DOHH2 (cell line): ENCODE results near the gene CASP10.

Experiments
- H3F3A ChIP-seq: fragments of 200-600 bp; sonication (generic), shearing (Covaris generic); 2 replicates; pipeline ENCODE4 v1.6.0; 2016; ENCODE audit warnings: antibody characterized with exemption, mild to moderate bottlenecking; ENCODE audit not compliant: control insufficient read depth, insufficient read depth
- H3K27ac ChIP-seq: fragments of 200-600 bp; sonication (generic); 2 replicates; pipeline ENCODE4 v1.5.1; 2014; ENCODE audit warnings: low read depth, mild to moderate bottlenecking, low read length, moderate library complexity
- H3K27me3 ChIP-seq: fragments of 200-600 bp; sonication (generic); 2 replicates; pipeline ENCODE4 v1.6.1; 2014; ENCODE audit warnings: mild to moderate bottlenecking, low read length, mixed read lengths; ENCODE audit not compliant: control insufficient read depth
- H3K36me3 ChIP-seq: fragments of 200-600 bp; sonication (generic); 2 replicates; pipeline ENCODE4 v1.6.1; 2014; ENCODE audit warnings: mild to moderate bottlenecking, low read length, moderate library complexity, mixed read lengths; ENCODE audit not compliant: control insufficient read depth
- H3K4me1 ChIP-seq: fragments of 200-600 bp; sonication (generic); 2 replicates; pipeline ENCODE4 v1.6.1; 2014; ENCODE audit warnings: mild to moderate bottlenecking, low read length, mixed read lengths; ENCODE audit not compliant: control insufficient read depth
- H3K4me2 ChIP-seq: fragments of 200-600 bp; sonication (generic); 2 replicates; pipeline ENCODE4 v1.6.0; 2014; ENCODE audit warnings: mild to moderate bottlenecking, low read length, moderate library complexity
- H3K4me3 ChIP-seq: fragments of 200-600 bp; sonication (generic); 2 replicates; pipeline ENCODE4 v1.5.1; 2014; ENCODE audit warnings: mild to moderate bottlenecking, low read length, mixed read lengths
- H3K79me2 ChIP-seq: fragments of 200-600 bp; sonication (generic); 2 replicates; pipeline ENCODE4 v1.6.1; 2014; ENCODE audit warnings: mild to moderate bottlenecking, low read length, mixed read lengths; ENCODE audit not compliant: control insufficient read depth
- H3K9me2 ChIP-seq: fragments of 200-600 bp; sonication (generic); replicated peaks from 2 replicates; pipeline ENCODE4 v1.6.1; 2014; ENCODE audit warnings: mild to moderate bottlenecking, low read length, mixed read lengths; ENCODE audit not compliant: control insufficient read depth
- H3K9me3 ChIP-seq: fragments of 200-600 bp; sonication (generic); 2 replicates; pipeline ENCODE4 v1.6.1; 2014; ENCODE audit warnings: antibody characterized with exemption, low read length, mixed read lengths; ENCODE audit not compliant: control insufficient read depth, insufficient read depth
- H4K20me1 ChIP-seq: fragments of 200-600 bp; sonication (generic); 2 replicates; pipeline ENCODE4 v1.6.0; 2014; ENCODE audit warnings: low read depth, mild to moderate bottlenecking, antibody characterized with exemption, low read length, moderate library complexity; ENCODE audit not compliant: control insufficient read depth, insufficient read depth
- EZH2phosphoT487 ChIP-seq: fragments of 200-600 bp; sonication (generic); IDR thresholded peaks from 2 replicates; pipeline ENCODE4 v1.6.1; 2017; ENCODE audit warnings: borderline replicate concordance, mild to moderate bottlenecking, antibody characterized with exemption, low read length, moderate library complexity, mixed read lengths
- TF ChIP-seq, protein P1 (sequence below): fragments of 200-600 bp; sonication (generic); IDR thresholded peaks from one replicate; pipeline ENCODE4 v1.5.1; 2014; ENCODE audit warnings: antibody characterized with exemption, mild to moderate bottlenecking, low read depth, low read length; ENCODE audit not compliant: poor library complexity, severe bottlenecking

CASP10 gene

DNA sequence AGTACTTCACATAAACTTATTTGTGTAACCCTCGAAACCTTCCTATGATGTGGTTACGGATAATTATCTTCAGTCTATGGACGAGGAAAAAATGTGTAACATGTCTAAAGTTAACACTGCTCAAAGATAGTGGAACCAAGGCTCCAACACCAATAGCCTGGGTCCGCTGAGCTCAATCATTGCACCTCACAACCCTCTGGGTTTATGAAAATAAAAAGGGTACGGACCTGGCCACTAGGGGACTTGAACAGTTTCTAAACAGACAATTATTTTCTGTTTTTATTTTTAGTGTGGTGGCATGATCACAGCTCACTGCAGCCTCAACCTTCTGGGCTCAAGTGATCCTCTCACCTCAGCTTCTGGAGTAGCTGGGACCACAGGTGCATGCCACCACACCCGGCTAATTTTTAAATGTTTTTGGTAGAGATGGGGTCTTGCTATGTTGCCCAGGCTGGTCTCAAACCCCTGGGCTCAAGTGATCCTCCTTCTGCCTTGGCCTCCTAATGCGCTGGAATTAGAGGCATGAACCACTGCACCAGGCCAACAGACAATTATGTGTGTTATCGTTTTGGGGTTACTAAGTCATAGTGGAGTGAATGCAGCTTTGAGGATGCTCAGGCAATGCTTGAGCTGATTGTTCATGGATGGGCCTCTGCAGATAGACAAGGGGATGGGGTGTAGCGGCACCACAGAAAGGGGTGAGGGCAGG lies 87.5 kb downstream of the CASP10 start:
- H3F3A ChIP-seq: no peaks in the 10 kb centered on the region
- TF ChIP-seq EZH2phosphoT487: no peak
- TF ChIP-seq, protein P1, sequence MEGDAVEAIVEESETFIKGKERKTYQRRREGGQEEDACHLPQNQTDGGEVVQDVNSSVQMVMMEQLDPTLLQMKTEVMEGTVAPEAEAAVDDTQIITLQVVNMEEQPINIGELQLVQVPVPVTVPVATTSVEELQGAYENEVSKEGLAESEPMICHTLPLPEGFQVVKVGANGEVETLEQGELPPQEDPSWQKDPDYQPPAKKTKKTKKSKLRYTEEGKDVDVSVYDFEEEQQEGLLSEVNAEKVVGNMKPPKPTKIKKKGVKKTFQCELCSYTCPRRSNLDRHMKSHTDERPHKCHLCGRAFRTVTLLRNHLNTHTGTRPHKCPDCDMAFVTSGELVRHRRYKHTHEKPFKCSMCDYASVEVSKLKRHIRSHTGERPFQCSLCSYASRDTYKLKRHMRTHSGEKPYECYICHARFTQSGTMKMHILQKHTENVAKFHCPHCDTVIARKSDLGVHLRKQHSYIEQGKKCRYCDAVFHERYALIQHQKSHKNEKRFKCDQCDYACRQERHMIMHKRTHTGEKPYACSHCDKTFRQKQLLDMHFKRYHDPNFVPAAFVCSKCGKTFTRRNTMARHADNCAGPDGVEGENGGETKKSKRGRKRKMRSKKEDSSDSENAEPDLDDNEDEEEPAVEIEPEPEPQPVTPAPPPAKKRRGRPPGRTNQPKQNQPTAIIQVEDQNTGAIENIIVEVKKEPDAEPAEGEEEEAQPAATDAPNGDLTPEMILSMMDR: peak; percentile 23
- no peaks in the 10 kb centered on the region for H4K20me1 ChIP-seq
- H3K79me2 ChIP-seq: peaks cover 19% of the 10 kb centered on the region
- no peak overlapping the region for H3K4me2 ChIP-seq
- no peaks in the 10 kb centered on the region for H3K27me3 ChIP-seq
- no peak overlapping the region for H3K27ac ChIP-seq
- H3K9me2 ChIP-seq: no peaks in the 10 kb centered on the region
- H3K36me3 ChIP-seq: peaks cover 65% of the 10 kb centered on the region
- no peaks in the 10 kb centered on the region for H3K4me1 ChIP-seq
- H3K4me3 ChIP-seq: no peak overlapping the region
- no peaks in the 10 kb centered on the region for H3K9me3 ChIP-seq

DNA sequence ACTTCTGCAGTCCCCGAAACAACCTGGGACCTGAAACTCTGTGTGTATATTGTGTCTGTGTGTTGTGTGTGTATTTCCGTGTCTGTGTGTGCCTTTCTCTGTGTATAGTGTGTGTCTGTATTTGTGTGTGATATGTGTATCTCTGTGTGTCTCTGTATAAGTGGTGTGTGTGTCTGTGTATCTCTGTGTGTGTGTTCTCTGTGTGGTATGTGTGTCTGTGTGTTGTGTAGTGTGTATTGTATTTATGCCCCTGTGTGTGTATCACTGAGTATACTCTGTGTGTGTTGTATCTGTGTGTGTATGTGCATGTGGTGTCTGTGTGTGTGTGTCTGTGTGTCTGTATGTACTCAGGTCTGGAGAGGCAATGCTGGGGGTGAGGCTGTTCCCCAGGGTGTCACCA lies 89.0 kb downstream of the CASP10 start:
- Histone ChIP-seq H3F3A (no peaks in the 10 kb centered on the region), H4K20me1 (no peaks in the 10 kb centered on the region), H3K4me3 (no peak overlapping the region), H3K27me3 (no peaks in the 10 kb centered on the region), H3K4me1 (no peaks in the 10 kb centered on the region), H3K9me2 (no peaks in the 10 kb centered on the region), H3K9me3 (no peaks in the 10 kb centered on the region), H3K79me2 (peaks cover 6% of the 10 kb centered on the region; the same call in 1 of the 2 replicates), H3K27ac (no peak overlapping the region), H3K4me2 (no peak overlapping the region), H3K36me3 (peaks cover 73% of the 10 kb centered on the region)
- TF ChIP-seq EZH2phosphoT487: no peak

DNA sequence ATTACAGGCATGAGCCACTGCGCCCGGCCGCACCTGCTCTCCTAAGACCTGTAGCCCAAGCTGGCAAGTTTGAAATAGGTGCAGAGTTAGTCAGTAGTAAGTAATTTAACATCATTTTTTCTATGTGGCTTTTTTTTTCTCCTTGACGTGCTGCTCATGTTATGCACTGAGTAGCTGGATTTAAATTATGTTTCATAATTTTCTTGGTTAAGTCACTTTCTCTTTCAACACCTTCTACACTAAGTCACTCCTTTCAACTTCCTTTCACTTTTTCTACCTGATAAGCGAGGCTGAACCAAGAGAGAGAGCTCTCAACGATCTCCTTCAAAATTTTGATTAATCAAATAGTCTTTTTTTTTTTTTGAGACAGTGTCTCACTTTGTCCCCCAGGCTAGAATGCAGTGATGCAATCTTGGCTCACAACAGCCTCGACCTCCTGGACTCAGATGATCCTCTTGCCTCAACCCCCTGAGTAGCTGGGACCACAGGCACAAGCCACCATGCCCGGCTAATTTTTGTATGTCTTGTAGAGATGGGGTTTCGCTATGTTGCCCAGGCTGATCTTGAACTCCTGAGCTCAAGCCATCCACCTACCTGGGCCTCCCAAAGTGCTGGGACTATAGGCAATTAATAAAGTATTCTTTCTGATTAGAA lies 90.5 kb downstream of the CASP10 start:
- Histone ChIP-seq H3K27me3 (no peaks in the 10 kb centered on the region), H3K27ac (no peak overlapping the region), H3K9me2 (no peaks in the 10 kb centered on the region), H3K4me1 (no peaks in the 10 kb centered on the region), H3K4me3 (no peak overlapping the region), H3F3A (no peaks in the 10 kb centered on the region), H3K9me3 (no peaks in the 10 kb centered on the region), H3K4me2 (no peak overlapping the region), H4K20me1 (no peaks in the 10 kb centered on the region), H3K79me2 (no peaks in the 10 kb centered on the region), H3K36me3 (peaks cover 77% of the 10 kb centered on the region)
- TF ChIP-seq EZH2phosphoT487: no peak
- TF ChIP-seq, protein P1: no peak

DNA sequence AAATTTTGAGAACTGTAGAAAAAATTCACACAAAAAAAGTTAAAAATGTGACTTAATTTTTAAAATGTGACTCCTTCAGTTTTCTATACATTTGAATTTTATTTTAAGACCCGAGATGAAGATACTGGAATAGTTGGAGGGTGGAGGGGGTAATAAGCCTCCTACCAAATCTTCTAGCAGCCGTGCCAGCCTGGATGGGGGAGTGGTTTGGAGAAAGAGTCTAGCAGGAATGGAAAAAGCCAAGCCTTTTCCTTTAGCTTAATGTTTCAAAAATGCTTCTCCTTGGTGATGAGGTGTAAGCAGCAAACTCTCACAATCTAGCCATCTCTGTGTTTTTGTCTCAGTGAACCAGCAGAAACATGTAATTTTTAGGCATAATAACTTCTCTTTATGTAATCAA lies 92.1 kb downstream of the CASP10 start:
- Histone ChIP-seq H3K9me2 (no peaks in the 10 kb centered on the region), H3K79me2 (no peaks in the 10 kb centered on the region), H3K4me3 (no peak overlapping the region), H4K20me1 (no peaks in the 10 kb centered on the region), H3K4me1 (no peaks in the 10 kb centered on the region), H3F3A (no peaks in the 10 kb centered on the region), H3K9me3 (no peaks in the 10 kb centered on the region), H3K4me2 (no peak overlapping the region), H3K27ac (no peak overlapping the region), H3K27me3 (no peaks in the 10 kb centered on the region), H3K36me3 (peaks cover 78% of the 10 kb centered on the region)
- TF ChIP-seq EZH2phosphoT487: no peak
- TF ChIP-seq, protein P1: no peak
